Medulla oblongata (tissue), 1 donor: ENCODE measurements around the gene GGT6.

ENCODE experiments used
- DNase-seq: peaks from one replicate; pipeline ENCODE4 v3.0.0-alpha.2; 2015; ENCODE audit errors: extremely low spot score

Gene GGT6

DNA sequence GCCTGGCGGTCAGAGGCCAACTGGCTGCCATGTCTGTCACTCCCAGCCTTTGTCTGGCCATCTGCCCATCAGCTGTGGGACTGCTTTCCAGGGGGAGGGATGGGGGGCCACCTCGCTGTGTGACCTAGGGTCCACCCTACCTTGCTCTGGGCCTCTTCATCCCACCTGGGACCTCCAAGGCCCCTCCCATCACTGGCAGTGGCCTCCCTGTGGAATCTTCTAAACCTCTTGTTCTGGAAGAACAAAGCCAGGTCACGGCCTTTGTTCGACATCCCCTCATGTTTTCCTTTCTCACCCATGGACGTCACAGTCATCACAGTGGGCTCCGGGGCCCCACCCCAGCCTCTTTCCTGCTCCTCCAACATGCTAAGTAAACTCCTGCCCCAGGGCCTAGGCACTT lies 37.7 kb downstream of the GGT6 start:
- no peak for DNase-seq

- DNase-seq = no peak
Observed at GRCh38 chr17:4520894-4521600, 39.3 kb downstream of the GGT6 start.

- no peak for DNase-seq
Observed at GRCh38 chr17:4520060-4520893, 40.1 kb downstream of the GGT6 start.

- DNase-seq = peak; percentile 62
Observed at GRCh38 chr17:4519361-4519788, 41.0 kb downstream of the GGT6 start.

GRCh38 chr17:4518901-4519300 lies 41.5 kb downstream of the GGT6 start:
- peak; percentile 50 for DNase-seq

DNA sequence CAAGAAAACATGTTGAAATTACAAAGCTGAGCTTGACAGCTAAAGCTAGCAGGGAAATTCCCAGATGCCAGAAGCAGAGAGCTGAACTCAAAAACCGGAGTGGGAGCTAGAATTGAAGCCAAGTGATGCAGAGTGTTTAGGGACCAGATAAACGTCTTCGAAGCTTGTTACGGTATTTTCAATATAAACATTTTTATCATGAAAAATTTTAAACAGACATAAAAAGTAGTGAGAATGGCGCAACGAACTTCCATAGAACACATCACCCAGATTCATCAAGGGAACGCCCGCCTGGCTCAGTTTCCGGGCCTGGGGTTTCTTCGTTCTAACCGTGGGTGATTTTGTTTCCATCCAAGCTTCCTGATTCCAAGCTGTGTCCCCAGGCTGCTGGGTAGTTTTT lies 43.6 kb downstream of the GGT6 start:
- no peak for DNase-seq

GRCh38 chr17:4515501-4515900 lies 44.9 kb downstream of the GGT6 start:
- no peak for DNase-seq

GRCh38 chr17:4514779-4515178 lies 45.6 kb downstream of the GGT6 start:
- DNase-seq = no peak

GRCh38 chr17:4514206-4514605 lies 46.2 kb downstream of the GGT6 start:
- no peak for DNase-seq

GRCh38 chr17:4513113-4514032 lies 47.0 kb downstream of the GGT6 start:
- DNase-seq = no peak

- no peak for DNase-seq
Observed at GRCh38 chr17:4512156-4513112, 47.9 kb downstream of the GGT6 start.

GRCh38 chr17:4511199-4511932 lies 49.0 kb downstream of the GGT6 start:
- peak; percentile 66 for DNase-seq

DNA sequence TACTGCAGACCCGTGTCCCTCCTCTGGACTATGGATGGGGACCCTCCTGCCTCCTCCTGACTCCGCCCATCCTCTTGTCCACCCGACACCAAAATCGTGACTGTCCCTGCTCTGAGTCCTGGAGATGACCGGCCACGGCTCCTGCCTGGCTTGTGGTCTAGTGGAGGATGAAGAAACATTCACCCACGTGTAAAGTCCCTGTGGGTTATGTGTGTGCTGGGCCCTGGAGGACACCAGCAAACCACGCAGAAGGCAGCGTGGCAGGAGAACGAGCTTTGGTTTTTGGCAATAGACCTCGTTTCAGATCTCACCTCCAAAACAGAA lies 49.8 kb downstream of the GGT6 start:
- peak; percentile 33 for DNase-seq

- no peak for DNase-seq
Observed at GRCh38 chr17:4509923-4510617, 50.3 kb downstream of the GGT6 start.

- DNase-seq = no peak
Observed at GRCh38 chr17:4509401-4509800, 51.0 kb downstream of the GGT6 start.

GRCh38 chr17:4508207-4508606 lies 52.2 kb downstream of the GGT6 start:
- DNase-seq = no peak

GRCh38 chr17:4507361-4508111 lies 52.8 kb downstream of the GGT6 start:
- DNase-seq = no peak
